ENCODE data around the gene LNPK. TPM values are rescaled to one million over a fixed set of nuclear protein-coding genes. Genes with fewer than 3 reads are reported as not detected.

LNPK gene
- total and polyA plus RNA-seq, 9 of the 15 experiments (the other 6 are each of a cell fraction or from before 2014, with no cell fraction given), result 6.4 to 40.4 (median 21.3) TPM

DNA sequence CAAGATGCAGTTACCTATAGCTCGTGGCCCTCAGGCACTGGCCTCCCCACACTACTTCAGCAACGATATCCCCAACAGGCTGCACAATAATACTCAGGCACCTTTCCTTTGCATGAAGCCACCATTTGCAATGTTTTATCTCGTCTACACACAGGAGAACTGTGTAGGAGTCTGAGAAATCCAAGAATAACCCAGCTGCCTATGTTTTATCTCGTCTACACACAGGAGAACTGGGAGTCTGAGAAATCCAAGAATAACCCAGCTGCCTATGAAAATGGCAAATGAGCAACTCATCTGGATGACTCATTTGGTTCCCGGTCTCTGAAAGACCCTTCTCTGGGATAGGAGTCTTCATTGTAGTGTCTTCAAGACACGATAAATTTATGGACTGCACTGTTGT lies 18.3 kb upstream of the LNPK start (continued):
- no peak for TF ChIP-seq JUNB (CRISPR knock-in tag; conservative IDR thresholded peaks at IDR 0.05)
- TF ChIP-seq, protein P1, sequence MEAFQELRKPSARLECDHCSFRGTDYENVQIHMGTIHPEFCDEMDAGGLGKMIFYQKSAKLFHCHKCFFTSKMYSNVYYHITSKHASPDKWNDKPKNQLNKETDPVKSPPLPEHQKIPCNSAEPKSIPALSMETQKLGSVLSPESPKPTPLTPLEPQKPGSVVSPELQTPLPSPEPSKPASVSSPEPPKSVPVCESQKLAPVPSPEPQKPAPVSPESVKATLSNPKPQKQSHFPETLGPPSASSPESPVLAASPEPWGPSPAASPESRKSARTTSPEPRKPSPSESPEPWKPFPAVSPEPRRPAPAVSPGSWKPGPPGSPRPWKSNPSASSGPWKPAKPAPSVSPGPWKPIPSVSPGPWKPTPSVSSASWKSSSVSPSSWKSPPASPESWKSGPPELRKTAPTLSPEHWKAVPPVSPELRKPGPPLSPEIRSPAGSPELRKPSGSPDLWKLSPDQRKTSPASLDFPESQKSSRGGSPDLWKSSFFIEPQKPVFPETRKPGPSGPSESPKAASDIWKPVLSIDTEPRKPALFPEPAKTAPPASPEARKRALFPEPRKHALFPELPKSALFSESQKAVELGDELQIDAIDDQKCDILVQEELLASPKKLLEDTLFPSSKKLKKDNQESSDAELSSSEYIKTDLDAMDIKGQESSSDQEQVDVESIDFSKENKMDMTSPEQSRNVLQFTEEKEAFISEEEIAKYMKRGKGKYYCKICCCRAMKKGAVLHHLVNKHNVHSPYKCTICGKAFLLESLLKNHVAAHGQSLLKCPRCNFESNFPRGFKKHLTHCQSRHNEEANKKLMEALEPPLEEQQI (IDR thresholded peaks at IDR 0.05), result peak; percentile 46; the same call in 1 of the 2 replicates
- peak; percentile 52 for TF ChIP-seq EHMT2 (IDR thresholded peaks at IDR 0.05)
- 0 out of 2 replicates have a peak, but pooled peaks have one; percentile 9 for TF ChIP-seq ATF7 (IDR thresholded peaks at IDR 0.05)
- TF ChIP-seq, protein P2, sequence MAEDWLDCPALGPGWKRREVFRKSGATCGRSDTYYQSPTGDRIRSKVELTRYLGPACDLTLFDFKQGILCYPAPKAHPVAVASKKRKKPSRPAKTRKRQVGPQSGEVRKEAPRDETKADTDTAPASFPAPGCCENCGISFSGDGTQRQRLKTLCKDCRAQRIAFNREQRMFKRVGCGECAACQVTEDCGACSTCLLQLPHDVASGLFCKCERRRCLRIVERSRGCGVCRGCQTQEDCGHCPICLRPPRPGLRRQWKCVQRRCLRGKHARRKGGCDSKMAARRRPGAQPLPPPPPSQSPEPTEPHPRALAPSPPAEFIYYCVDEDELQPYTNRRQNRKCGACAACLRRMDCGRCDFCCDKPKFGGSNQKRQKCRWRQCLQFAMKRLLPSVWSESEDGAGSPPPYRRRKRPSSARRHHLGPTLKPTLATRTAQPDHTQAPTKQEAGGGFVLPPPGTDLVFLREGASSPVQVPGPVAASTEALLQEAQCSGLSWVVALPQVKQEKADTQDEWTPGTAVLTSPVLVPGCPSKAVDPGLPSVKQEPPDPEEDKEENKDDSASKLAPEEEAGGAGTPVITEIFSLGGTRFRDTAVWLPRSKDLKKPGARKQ (CRISPR knock-in tag; IDR thresholded peaks at IDR 0.05), result no peak
- TF ChIP-seq TAF15 (IDR thresholded peaks at IDR 0.05; ENCODE audit: low read depth, low read length), result no peak
- peak; percentile 76; the same call in 1 of the 2 replicates for TF ChIP-seq POLR2AphosphoS5 (IDR thresholded peaks at IDR 0.05; ENCODE audit: control insufficient read depth, insufficient read depth, low read depth, low read length)
- peak; percentile 73 for TF ChIP-seq TAL1 (IDR thresholded peaks at IDR 0.05)
- TF ChIP-seq ZKSCAN8 (CRISPR knock-in tag; IDR thresholded peaks at IDR 0.05), result peak; percentile 43; the same call in 1 of the 2 replicates
- TF ChIP-seq ZNF134 (CRISPR knock-in tag; conservative IDR thresholded peaks at IDR 0.05), result no peak
- TF ChIP-seq FOSL1 (tag; conservative IDR thresholded peaks at IDR 0.05), result peak; percentile 74
- no peak for TF ChIP-seq LARP7 (IDR thresholded peaks at IDR 0.05)
- peak; percentile 72 for TF ChIP-seq SMARCA4 (IDR thresholded peaks at IDR 0.05)
- TF ChIP-seq, protein P3, sequence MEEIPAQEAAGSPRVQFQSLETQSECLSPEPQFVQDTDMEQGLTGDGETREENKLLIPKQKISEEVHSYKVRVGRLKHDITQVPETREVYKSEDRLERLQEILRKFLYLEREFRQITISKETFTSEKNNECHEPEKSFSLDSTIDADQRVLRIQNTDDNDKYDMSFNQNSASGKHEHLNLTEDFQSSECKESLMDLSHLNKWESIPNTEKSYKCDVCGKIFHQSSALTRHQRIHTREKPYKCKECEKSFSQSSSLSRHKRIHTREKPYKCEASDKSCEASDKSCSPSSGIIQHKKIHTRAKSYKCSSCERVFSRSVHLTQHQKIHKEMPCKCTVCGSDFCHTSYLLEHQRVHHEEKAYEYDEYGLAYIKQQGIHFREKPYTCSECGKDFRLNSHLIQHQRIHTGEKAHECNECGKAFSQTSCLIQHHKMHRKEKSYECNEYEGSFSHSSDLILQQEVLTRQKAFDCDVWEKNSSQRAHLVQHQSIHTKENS (CRISPR knock-in tag; IDR thresholded peaks at IDR 0.05), result no peak
- peak; percentile 43; the same call in 1 of the 2 replicates for TF ChIP-seq STAT5A (IDR thresholded peaks at IDR 0.05; ENCODE audit: borderline replicate concordance, low read length)
- TF ChIP-seq BACH1 (tag; IDR thresholded peaks at IDR 0.05), result no peak
- TF ChIP-seq, protein P4, sequence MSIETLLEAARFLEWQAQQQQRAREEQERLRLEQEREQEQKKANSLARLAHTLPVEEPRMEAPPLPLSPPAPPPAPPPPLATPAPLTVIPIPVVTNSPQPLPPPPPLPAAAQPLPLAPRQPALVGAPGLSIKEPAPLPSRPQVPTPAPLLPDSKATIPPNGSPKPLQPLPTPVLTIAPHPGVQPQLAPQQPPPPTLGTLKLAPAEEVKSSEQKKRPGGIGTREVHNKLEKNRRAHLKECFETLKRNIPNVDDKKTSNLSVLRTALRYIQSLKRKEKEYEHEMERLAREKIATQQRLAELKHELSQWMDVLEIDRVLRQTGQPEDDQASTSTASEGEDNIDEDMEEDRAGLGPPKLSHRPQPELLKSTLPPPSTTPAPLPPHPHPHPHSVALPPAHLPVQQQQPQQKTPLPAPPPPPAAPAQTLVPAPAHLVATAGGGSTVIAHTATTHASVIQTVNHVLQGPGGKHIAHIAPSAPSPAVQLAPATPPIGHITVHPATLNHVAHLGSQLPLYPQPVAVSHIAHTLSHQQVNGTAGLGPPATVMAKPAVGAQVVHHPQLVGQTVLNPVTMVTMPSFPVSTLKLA (conservative IDR thresholded peaks at IDR 0.05), result no peak
- TF ChIP-seq, protein P5, sequence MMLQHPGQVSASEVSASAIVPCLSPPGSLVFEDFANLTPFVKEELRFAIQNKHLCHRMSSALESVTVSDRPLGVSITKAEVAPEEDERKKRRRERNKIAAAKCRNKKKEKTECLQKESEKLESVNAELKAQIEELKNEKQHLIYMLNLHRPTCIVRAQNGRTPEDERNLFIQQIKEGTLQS (IDR thresholded peaks at IDR 0.05), result peak; percentile 87
- TF ChIP-seq, protein P5 (CRISPR knock-in tag; conservative IDR thresholded peaks at IDR 0.05), result 0 out of 2 replicates have a peak, but pooled peaks have one; percentile 23

All from K562 (cell line).